Lower leg skin (tissue), 4 donors: ENCODE data around the gene ZCCHC24. TPM values are rescaled to one million over a fixed set of nuclear protein-coding genes. Genes with fewer than 3 reads are reported as not detected.
A peak's percentile ranks its signal among the peaks of the same experiment; 100 is the strongest.

ENCODE experiments used
- DNase-seq, 2 donors: peaks; one replicate each; pipeline ENCODE4 v3.0.0-alpha.2; 2019; ENCODE audit warnings: low spot score in 2 of 2
- H3K4me3 ChIP-seq: fragments of 200-600 bp; sonication (generic); 2 replicates; pipeline ENCODE4 v1.5.1; 2017; ENCODE audit warnings: mild to moderate bottlenecking, low read depth; ENCODE audit not compliant: poor library complexity, severe bottlenecking
- CTCF ChIP-seq, 3 donors: fragments of 450-650 bp; IDR thresholded peaks; one replicate each; pipeline ENCODE4 v1.5.1; 2016; ENCODE audit warnings: antibody characterized with exemption in 3 of 3, mild to moderate bottlenecking in 3 of 3, moderate library complexity in 2 of 3
- POLR2A ChIP-seq, 2 donors: fragments of 450-650 bp; IDR thresholded peaks; one replicate each; pipeline ENCODE4 v1.6.1; 2016 to 2017; ENCODE audit warnings: antibody characterized with exemption in 2 of 2, mild to moderate bottlenecking in 1 of 2, moderate library complexity in 1 of 2
- WGBS, 2 donors: methylation state at CpG; one replicate each; pipeline ENCODE4 v1.1.5; 2018; 5-methylcytosine and 5-hydroxymethylcytosine counted together
- intact Hi-C: fragments of 100-400 bp; cut with DNase I; formaldehyde crosslinking; loops from one replicate; pipeline ENCODE4 v1.15.0; 2023; ENCODE audit warnings: low total_unique reads
- total RNA-seq, 4 donors: library from RNA; depleted of rRNA; stranded (reverse); fragments of >200 nt; gene quantifications; one replicate each; pipeline ENCODE4 v1.1.0, GENCODE V29; 2016

The ZCCHC24 gene
- total RNA-seq, 4 donors from 2014 or later = 9.9 to 16.8 (median 13.1) TPM

GRCh38 chr10:79409038-79409725, 36.2 kb downstream of the ZCCHC24 start:
- H3K4me3 ChIP-seq = no peak overlapping the region
- TF ChIP-seq CTCF (IDR thresholded peaks at IDR 0.05) = no peak
- TF ChIP-seq POLR2A (IDR thresholded peaks at IDR 0.05) = no peak
- WGBS, 2 donors = 83% methylated on average over 6 of the region's 6 CpGs
- no peak for DNase-seq
- intact Hi-C loops = no loop called here

- 62 to 65% methylated on average over 17 of the region's 17 CpGs for WGBS, 2 donors
- DNase-seq = peak in 1 of 2 donors; percentile 91
- intact Hi-C loops = no loop called here
- TF ChIP-seq CTCF (IDR thresholded peaks at IDR 0.05) = no peak
- H3K4me3 ChIP-seq = no peak overlapping the region
Measured at GRCh38 chr10:79407811-79408795, 37.3 kb downstream of the ZCCHC24 start.

GRCh38 chr10:79407423-79407796, 38.0 kb downstream of the ZCCHC24 start:
- DNase-seq = peak in 1 of 2 donors; percentile 75
- TF ChIP-seq POLR2A (IDR thresholded peaks at IDR 0.05) (no peak), CTCF (IDR thresholded peaks at IDR 0.05) (no peak)
- H3K4me3 ChIP-seq = no peak overlapping the region
- WGBS, 2 donors = 74 to 86% methylated on average over 9 of the region's 9 CpGs
- intact Hi-C loops = no loop called here

- intact Hi-C loops = no loop called here
- peak in 1 of 2 donors; percentile 81 for DNase-seq
- H3K4me3 ChIP-seq = no peak overlapping the region
- TF ChIP-seq POLR2A (IDR thresholded peaks at IDR 0.05) (no peak), CTCF (IDR thresholded peaks at IDR 0.05) (no peak)
- WGBS, 2 donors = 77 to 83% methylated on average over 13 of the region's 13 CpGs
Measured at GRCh38 chr10:79406683-79407422, 38.6 kb downstream of the ZCCHC24 start.

- intact Hi-C loops = no loop called here
- 65 to 82% methylated on average over 8 of the region's 8 CpGs for WGBS, 2 donors
- DNase-seq = no peak
- no peak for TF ChIP-seq POLR2A (IDR thresholded peaks at IDR 0.05)
- TF ChIP-seq CTCF (IDR thresholded peaks at IDR 0.05) = no peak
- no peak overlapping the region for H3K4me3 ChIP-seq
Measured at GRCh38 chr10:79405995-79406515, 39.4 kb downstream of the ZCCHC24 start.
